IMR-90 (cell line): ENCODE results near the gene MYPN. TPM values are rescaled to one million over a fixed set of nuclear protein-coding genes. Genes with fewer than 3 reads are reported as not detected.

Source experiments
- ATAC-seq: fragments of 200-7000 bp; cut with Tn5 transposase; 2 replicates; pipeline ENCODE4 v1.9.1; 2020; ENCODE audit warnings: low read depth, mild to moderate bottlenecking, moderate library complexity
- BruUV-seq: library from RNA; stranded (reverse); fragments of 400-500 nt; replicated peaks from 2 replicates; lab custom pipeline; 2021; lab: Mats Ljungman, UMichigan
- CTCF ChIA-PET: fragments of 300-600 bp; formaldehyde crosslinking; extraction: SDS; loops from one replicate; lab custom pipeline; 2021; ENCODE audit warnings: antibody characterized with exemption; lab: Yijun Ruan, JAX
- POLR2A ChIA-PET: fragments of 300-600 bp; sonication (Branson Sonifier 250); formaldehyde crosslinking; loops from one replicate; lab custom pipeline; 2022; ENCODE audit warnings: antibody characterized with exemption; ENCODE audit not compliant: unreplicated experiment; lab: Charles Lee
- DNase-seq: peaks from one replicate; pipeline ENCODE4 v3.0.0; 2013
- H2AFZ ChIP-seq: replicated peaks from 2 replicates; pipeline ENCODE3; 2013; ENCODE audit warnings: low read length, mild to moderate bottlenecking; ENCODE audit not compliant: poor library complexity
- H2AK5ac ChIP-seq: 2 replicates; pipeline ENCODE4 v1.6.1; 2013; ENCODE audit warnings: low read depth, low read length, inconsistent platforms
- H2AK9ac ChIP-seq: replicated peaks from 2 replicates; pipeline ENCODE3; 2013; ENCODE audit warnings: mild to moderate bottlenecking, low read depth, low read length, moderate library complexity; ENCODE audit not compliant: poor library complexity
- H2BK120ac ChIP-seq: 2 replicates; pipeline ENCODE4 v1.6.1; 2013; ENCODE audit warnings: low read depth, low read length, inconsistent platforms
- H2BK15ac ChIP-seq: 3 replicates; pipeline ENCODE4 v1.6.1; 2013; ENCODE audit warnings: low read depth, low read length, inconsistent platforms
- H2BK20ac ChIP-seq: 2 replicates; pipeline ENCODE4 v1.6.1; 2013; ENCODE audit warnings: low read depth, mild to moderate bottlenecking, inconsistent platforms, low read length, moderate library complexity
- H2BK5ac ChIP-seq: 2 replicates; pipeline ENCODE4 v1.6.1; 2013; ENCODE audit warnings: mild to moderate bottlenecking, low read depth, low read length, inconsistent platforms; ENCODE audit not compliant: poor library complexity, severe bottlenecking
- H3K14ac ChIP-seq: replicated peaks from 2 replicates; pipeline ENCODE4 v1.6.1; 2013; ENCODE audit warnings: low read depth, low read length, inconsistent platforms
- H3K18ac ChIP-seq: 2 replicates; pipeline ENCODE4 v1.6.1; 2013; ENCODE audit warnings: low read depth, low read length, control low read depth
- H3K23ac ChIP-seq: 2 replicates; pipeline ENCODE4 v1.6.1; 2013; ENCODE audit warnings: low read depth, low read length, inconsistent platforms
- H3K27ac ChIP-seq: 2 replicates; pipeline ENCODE4 v1.5.1; 2013; ENCODE audit warnings: mild to moderate bottlenecking, control low read depth, low read length; ENCODE audit not compliant: insufficient read depth
- H3K27me3 ChIP-seq: 2 replicates; pipeline ENCODE4 v1.6.1; 2013; ENCODE audit warnings: low read length; ENCODE audit not compliant: control insufficient read depth, insufficient read depth
- H3K36me3 ChIP-seq: 2 replicates; pipeline ENCODE4 v1.6.1; 2013; ENCODE audit warnings: low read length, mixed read lengths; ENCODE audit not compliant: control insufficient read depth, insufficient read depth
- H3K4ac ChIP-seq: 2 replicates; pipeline ENCODE4 v1.6.1; 2013; ENCODE audit warnings: low read depth, low read length, inconsistent platforms
- H3K4me1 ChIP-seq: 2 replicates; pipeline ENCODE4 v1.6.1; 2013; ENCODE audit warnings: low read length, mixed read lengths; ENCODE audit not compliant: control insufficient read depth, insufficient read depth
- H3K4me2 ChIP-seq: 2 replicates; pipeline ENCODE4 v1.6.1; 2013; ENCODE audit warnings: low read depth, mild to moderate bottlenecking, control low read depth, low read length, moderate library complexity
- H3K4me3 ChIP-seq: 2 replicates; pipeline ENCODE4 v1.5.1; 2013; ENCODE audit warnings: low read depth, mild to moderate bottlenecking, control low read depth, low read length, moderate library complexity; ENCODE audit not compliant: insufficient read depth
- H3K56ac ChIP-seq: 2 replicates; pipeline ENCODE4 v1.6.1; 2013; ENCODE audit warnings: low read length, inconsistent platforms; ENCODE audit not compliant: insufficient read depth; ENCODE audit errors: extremely low read depth
- H3K79me1 ChIP-seq, 2 experiments: 2 replicates each; pipeline ENCODE4 v1.6.1; 2013; ENCODE audit warnings: low read length in 2 of 2, inconsistent platforms in 1 of 2, low read depth in 1 of 2
- H3K9ac ChIP-seq: 2 replicates; pipeline ENCODE4 v1.6.1; 2013; ENCODE audit warnings: low read depth, low read length, control low read depth
- H3K9me1 ChIP-seq: 2 replicates; pipeline ENCODE4 v1.6.1; 2013; ENCODE audit warnings: low read length, inconsistent platforms; ENCODE audit not compliant: insufficient read depth
- H3K9me3 ChIP-seq: 2 replicates; pipeline ENCODE4 v1.6.1; 2013; ENCODE audit warnings: low read length; ENCODE audit not compliant: control insufficient read depth, insufficient read depth
- H4K20me1 ChIP-seq: 2 replicates; pipeline ENCODE4 v1.6.1; 2013; ENCODE audit warnings: low read length, inconsistent platforms; ENCODE audit not compliant: insufficient read depth
- H4K5ac ChIP-seq: 2 replicates; pipeline ENCODE4 v1.6.1; 2013; ENCODE audit warnings: mild to moderate bottlenecking, low read depth, low read length, control low read depth
- H4K8ac ChIP-seq, 2 experiments: 2 replicates each; pipeline ENCODE4 v1.6.1; 2013; ENCODE audit warnings: low read depth in 2 of 2, low read length in 2 of 2, control low read depth in 1 of 2, inconsistent platforms in 1 of 2
- H4K91ac ChIP-seq: 2 replicates; pipeline ENCODE4 v1.6.1; 2013; ENCODE audit warnings: low read depth, low read length, inconsistent platforms; ENCODE audit not compliant: insufficient read depth
- BHLHE40 ChIP-seq: fragments of 150-350 bp; IDR thresholded peaks from 2 replicates; pipeline ENCODE4 v1.6.1; 2016; ENCODE audit warnings: mild to moderate bottlenecking, low read depth, low read length
- CEBPB ChIP-seq: IDR thresholded peaks from 2 replicates; pipeline ENCODE4 v1.6.1; 2012; ENCODE audit warnings: low read depth, low read length, improper control_type of control experiment
- CHD1 ChIP-seq: IDR thresholded peaks from 2 replicates; pipeline ENCODE4 v1.6.1; 2012; ENCODE audit warnings: low read depth, low read length, improper control_type of control experiment
- FOS ChIP-seq: fragments of 150-350 bp; IDR thresholded peaks from 2 replicates; pipeline ENCODE4 v1.6.1; 2016; ENCODE audit warnings: low read depth, low read length
- MAFK ChIP-seq: IDR thresholded peaks from 2 replicates; pipeline ENCODE4 v1.6.1; 2012; ENCODE audit warnings: low read depth, low read length, improper control_type of control experiment
- MAZ ChIP-seq: IDR thresholded peaks from 2 replicates; pipeline ENCODE4 v1.6.1; 2012; ENCODE audit warnings: low read depth, mild to moderate bottlenecking, low read length, improper control_type of control experiment, moderate library complexity, borderline replicate concordance
- MXI1 ChIP-seq: IDR thresholded peaks from 2 replicates; pipeline ENCODE4 v1.6.1; 2012; ENCODE audit warnings: low read depth, mild to moderate bottlenecking, low read length, moderate library complexity, borderline replicate concordance
- NFE2L2 ChIP-seq: fragments of 150-350 bp; IDR thresholded peaks from 2 replicates; pipeline ENCODE4 v1.6.1; 2016; ENCODE audit warnings: low read depth, mild to moderate bottlenecking, low read length
- POLR2A ChIP-seq: IDR thresholded peaks from 2 replicates; pipeline ENCODE4 v1.6.1; 2012; ENCODE audit warnings: mild to moderate bottlenecking, low read depth, low read length
- RAD21 ChIP-seq: IDR thresholded peaks from 2 replicates; pipeline ENCODE4 v1.6.1; 2012; ENCODE audit warnings: low read length, improper control_type of control experiment
- RCOR1 ChIP-seq: IDR thresholded peaks from 2 replicates; pipeline ENCODE4 v1.6.1; 2012; ENCODE audit warnings: mild to moderate bottlenecking, low read length, improper control_type of control experiment; ENCODE audit not compliant: insufficient replicate concordance
- SMC3 ChIP-seq: fragments of 150-350 bp; IDR thresholded peaks from 2 replicates; pipeline ENCODE4 v1.6.1; 2016; ENCODE audit warnings: low read depth, mild to moderate bottlenecking, antibody characterized with exemption, low read length, moderate library complexity
- WGBS, 2 experiments: methylation state at CpG; one replicate each; pipeline versions ENCODE4 v1.1.5 to v1.1.7; 2013; ENCODE audit warnings: missing lambda C conversion rate in 2 of 2; ENCODE audit not compliant: insufficient read length in 1 of 2; ENCODE audit errors: extremely low coverage in 2 of 2; 5-methylcytosine and 5-hydroxymethylcytosine counted together
- dilution Hi-C: fragments of 300-500 bp; cut with HindIII; formaldehyde crosslinking; loops from one replicate; pipeline ENCODE4 v1.14.3; 2018; ENCODE audit warnings: low sequenced_read_pairs; ENCODE audit not compliant: unreplicated experiment
- in situ Hi-C: fragments of 300-500 bp; cut with MboI; formaldehyde crosslinking; loops from 3 replicates; pipeline ENCODE4 v1.14.3; 2019; ENCODE audit warnings: low sequenced_read_pairs, inconsistent platforms, mixed read lengths
- intact Hi-C: fragments of 100-400 bp; cut with micrococcal nuclease; formaldehyde crosslinking; loops from 2 replicates; pipeline ENCODE4 v1.10.0; 2022
- polyA plus RNA-seq, 3 experiments: library from polyadenylated mRNA; depleted of rRNA; stranded (reverse); fragments of >200 nt; gene quantifications; 2 replicates each; pipeline ENCODE4 v1.2.3, GENCODE V29; 2012; ENCODE audit warnings: low replicate concordance in 1 of 3
- total RNA-seq: library from RNA; depleted of rRNA; stranded (reverse); fragments of >200 nt; gene quantifications from 2 replicates; pipeline ENCODE4 v1.2.3, GENCODE V29; 2012
- TF ChIP-seq, protein P1 (sequence below): fragments of 150-350 bp; IDR thresholded peaks from 2 replicates; pipeline ENCODE4 v1.6.1; 2016; ENCODE audit warnings: low read depth, mild to moderate bottlenecking, low read length, moderate library complexity, borderline replicate concordance
- TF ChIP-seq, protein P2 (sequence below): fragments of 150-350 bp; IDR thresholded peaks from 2 replicates; pipeline ENCODE4 v1.6.1; 2017; ENCODE audit warnings: mild to moderate bottlenecking, antibody characterized with exemption, low read length, low read depth
- TF ChIP-seq, protein P3 (sequence below): conservative IDR thresholded peaks from 2 replicates; pipeline ENCODE4 v1.5.1; 2012; ENCODE audit warnings: mild to moderate bottlenecking, low read depth, low read length, improper control_type of control experiment

The MYPN gene
- total and polyA plus RNA-seq, 2 of the 4 experiments (the other 2 are of a cell fraction): 7.8 to 13.1 TPM

DNA sequence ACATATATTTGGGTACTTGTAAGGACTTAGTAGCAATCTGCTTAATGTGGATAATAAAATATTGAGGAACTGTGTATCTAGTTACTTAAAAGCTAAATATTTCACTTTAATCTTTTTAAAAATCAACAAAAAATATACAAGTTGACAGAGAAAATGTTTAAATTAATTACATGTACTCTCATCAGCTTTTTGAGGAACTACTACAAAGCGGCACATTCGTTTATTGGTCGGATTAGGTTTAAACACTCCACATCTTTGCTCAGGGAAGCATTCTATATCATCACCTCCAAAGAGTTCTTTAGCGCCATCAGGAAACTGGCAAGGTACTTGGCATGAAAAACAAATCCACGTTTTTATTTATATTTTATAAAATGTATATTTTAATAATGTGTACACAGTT is 121.0 kb downstream of the MYPN start:
- no peaks in the 10 kb centered on the region for H3K79me1 ChIP-seq

More for the DNA sequence above, 121.0 kb downstream of the MYPN start:
- H3K14ac ChIP-seq: no peak overlapping the region
- no peak overlapping the region for H2BK120ac ChIP-seq
- H3K4ac ChIP-seq: no peak overlapping the region
- POLR2A ChIA-PET: no interaction called here
- WGBS, 2 experiments: no CpG with 5 or more reads among the region's 5 CpGs
- no peak overlapping the region for H3K4me3 ChIP-seq
- no peak overlapping the region for H4K5ac ChIP-seq
- H3K4me1 ChIP-seq: no peaks in the 10 kb centered on the region; the same call in 1 of the 2 replicates
- no peak for DNase-seq
- H3K9ac ChIP-seq: no peak overlapping the region
- H3K27ac ChIP-seq: no peak overlapping the region
- H2BK20ac ChIP-seq: no peak overlapping the region
- H4K20me1 ChIP-seq: no peaks in the 10 kb centered on the region
- TF ChIP-seq RCOR1 (no peak), CEBPB (no peak), POLR2A (no peak), SMC3 (no peak), MAFK (no peak), MXI1 (no peak), NFE2L2 (no peak), RAD21 (no peak), BHLHE40 (no peak), MAZ (no peak), FOS (no peak), CHD1 (no peak)
- TF ChIP-seq, protein P1, sequence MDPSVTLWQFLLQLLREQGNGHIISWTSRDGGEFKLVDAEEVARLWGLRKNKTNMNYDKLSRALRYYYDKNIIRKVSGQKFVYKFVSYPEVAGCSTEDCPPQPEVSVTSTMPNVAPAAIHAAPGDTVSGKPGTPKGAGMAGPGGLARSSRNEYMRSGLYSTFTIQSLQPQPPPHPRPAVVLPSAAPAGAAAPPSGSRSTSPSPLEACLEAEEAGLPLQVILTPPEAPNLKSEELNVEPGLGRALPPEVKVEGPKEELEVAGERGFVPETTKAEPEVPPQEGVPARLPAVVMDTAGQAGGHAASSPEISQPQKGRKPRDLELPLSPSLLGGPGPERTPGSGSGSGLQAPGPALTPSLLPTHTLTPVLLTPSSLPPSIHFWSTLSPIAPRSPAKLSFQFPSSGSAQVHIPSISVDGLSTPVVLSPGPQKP: no peak
- TF ChIP-seq, protein P2, sequence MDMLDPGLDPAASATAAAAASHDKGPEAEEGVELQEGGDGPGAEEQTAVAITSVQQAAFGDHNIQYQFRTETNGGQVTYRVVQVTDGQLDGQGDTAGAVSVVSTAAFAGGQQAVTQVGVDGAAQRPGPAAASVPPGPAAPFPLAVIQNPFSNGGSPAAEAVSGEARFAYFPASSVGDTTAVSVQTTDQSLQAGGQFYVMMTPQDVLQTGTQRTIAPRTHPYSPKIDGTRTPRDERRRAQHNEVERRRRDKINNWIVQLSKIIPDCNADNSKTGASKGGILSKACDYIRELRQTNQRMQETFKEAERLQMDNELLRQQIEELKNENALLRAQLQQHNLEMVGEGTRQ: no peak
- TF ChIP-seq, protein P3, sequence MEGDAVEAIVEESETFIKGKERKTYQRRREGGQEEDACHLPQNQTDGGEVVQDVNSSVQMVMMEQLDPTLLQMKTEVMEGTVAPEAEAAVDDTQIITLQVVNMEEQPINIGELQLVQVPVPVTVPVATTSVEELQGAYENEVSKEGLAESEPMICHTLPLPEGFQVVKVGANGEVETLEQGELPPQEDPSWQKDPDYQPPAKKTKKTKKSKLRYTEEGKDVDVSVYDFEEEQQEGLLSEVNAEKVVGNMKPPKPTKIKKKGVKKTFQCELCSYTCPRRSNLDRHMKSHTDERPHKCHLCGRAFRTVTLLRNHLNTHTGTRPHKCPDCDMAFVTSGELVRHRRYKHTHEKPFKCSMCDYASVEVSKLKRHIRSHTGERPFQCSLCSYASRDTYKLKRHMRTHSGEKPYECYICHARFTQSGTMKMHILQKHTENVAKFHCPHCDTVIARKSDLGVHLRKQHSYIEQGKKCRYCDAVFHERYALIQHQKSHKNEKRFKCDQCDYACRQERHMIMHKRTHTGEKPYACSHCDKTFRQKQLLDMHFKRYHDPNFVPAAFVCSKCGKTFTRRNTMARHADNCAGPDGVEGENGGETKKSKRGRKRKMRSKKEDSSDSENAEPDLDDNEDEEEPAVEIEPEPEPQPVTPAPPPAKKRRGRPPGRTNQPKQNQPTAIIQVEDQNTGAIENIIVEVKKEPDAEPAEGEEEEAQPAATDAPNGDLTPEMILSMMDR: no peak
- H3K27me3 ChIP-seq: peaks cover 8% of the 10 kb centered on the region; the same call in 1 of the 2 replicates
- H2BK15ac ChIP-seq: no peak overlapping the region
- BruUV-seq: no TSS peak
- H2AK5ac ChIP-seq: no peak overlapping the region
- dilution Hi-C loops (no loop called here), in situ Hi-C loops (no loop called here), intact Hi-C loops (no loop called here)
- no peak for ATAC-seq
- H2BK5ac ChIP-seq: no peak overlapping the region
- H3K23ac ChIP-seq: no peak overlapping the region
- H3K4me2 ChIP-seq: no peak overlapping the region
- CTCF ChIA-PET: no interaction called here
- no peaks in the 10 kb centered on the region for H3K9me1 ChIP-seq
- H2AK9ac ChIP-seq: no peak overlapping the region
- H4K91ac ChIP-seq: no peak overlapping the region
- H3K18ac ChIP-seq: no peak overlapping the region
- no peak overlapping the region for H3K56ac ChIP-seq
- H4K8ac ChIP-seq: no peak overlapping the region
- no peaks in the 10 kb centered on the region for H3K9me3 ChIP-seq
- H3K36me3 ChIP-seq: no peaks in the 10 kb centered on the region
- no peak overlapping the region for H2AFZ ChIP-seq
